Right renal pelvis (tissue), 4 donors: ENCODE results near the gene PUS7L. TPM values are rescaled to one million over a fixed set of nuclear protein-coding genes. Genes with fewer than 3 reads are reported as not detected.

Source experiments
- DNase-seq, 4 donors: peaks; one replicate each; pipeline ENCODE4 v3.0.0-alpha.2; 2013; ENCODE audit warnings: low read depth in 4 of 4, low spot score in 3 of 4, missing footprints in 1 of 4
- polyA plus RNA-seq, 4 donors: library from polyadenylated mRNA; unstranded; fragments of 120-200 nt; gene quantifications; one replicate each; pipeline ENCODE4 v1.2.1, GENCODE V29; 2013; ENCODE audit not compliant: insufficient read length in 4 of 4

Gene PUS7L, protein sequence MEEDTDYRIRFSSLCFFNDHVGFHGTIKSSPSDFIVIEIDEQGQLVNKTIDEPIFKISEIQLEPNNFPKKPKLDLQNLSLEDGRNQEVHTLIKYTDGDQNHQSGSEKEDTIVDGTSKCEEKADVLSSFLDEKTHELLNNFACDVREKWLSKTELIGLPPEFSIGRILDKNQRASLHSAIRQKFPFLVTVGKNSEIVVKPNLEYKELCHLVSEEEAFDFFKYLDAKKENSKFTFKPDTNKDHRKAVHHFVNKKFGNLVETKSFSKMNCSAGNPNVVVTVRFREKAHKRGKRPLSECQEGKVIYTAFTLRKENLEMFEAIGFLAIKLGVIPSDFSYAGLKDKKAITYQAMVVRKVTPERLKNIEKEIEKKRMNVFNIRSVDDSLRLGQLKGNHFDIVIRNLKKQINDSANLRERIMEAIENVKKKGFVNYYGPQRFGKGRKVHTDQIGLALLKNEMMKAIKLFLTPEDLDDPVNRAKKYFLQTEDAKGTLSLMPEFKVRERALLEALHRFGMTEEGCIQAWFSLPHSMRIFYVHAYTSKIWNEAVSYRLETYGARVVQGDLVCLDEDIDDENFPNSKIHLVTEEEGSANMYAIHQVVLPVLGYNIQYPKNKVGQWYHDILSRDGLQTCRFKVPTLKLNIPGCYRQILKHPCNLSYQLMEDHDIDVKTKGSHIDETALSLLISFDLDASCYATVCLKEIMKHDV
- 10 to 100 TPM in 3 of 4 donors, 1 to 10 TPM in 1; 9.6 to 16.7 (median 12.8) TPM for polyA plus RNA-seq

DNA sequence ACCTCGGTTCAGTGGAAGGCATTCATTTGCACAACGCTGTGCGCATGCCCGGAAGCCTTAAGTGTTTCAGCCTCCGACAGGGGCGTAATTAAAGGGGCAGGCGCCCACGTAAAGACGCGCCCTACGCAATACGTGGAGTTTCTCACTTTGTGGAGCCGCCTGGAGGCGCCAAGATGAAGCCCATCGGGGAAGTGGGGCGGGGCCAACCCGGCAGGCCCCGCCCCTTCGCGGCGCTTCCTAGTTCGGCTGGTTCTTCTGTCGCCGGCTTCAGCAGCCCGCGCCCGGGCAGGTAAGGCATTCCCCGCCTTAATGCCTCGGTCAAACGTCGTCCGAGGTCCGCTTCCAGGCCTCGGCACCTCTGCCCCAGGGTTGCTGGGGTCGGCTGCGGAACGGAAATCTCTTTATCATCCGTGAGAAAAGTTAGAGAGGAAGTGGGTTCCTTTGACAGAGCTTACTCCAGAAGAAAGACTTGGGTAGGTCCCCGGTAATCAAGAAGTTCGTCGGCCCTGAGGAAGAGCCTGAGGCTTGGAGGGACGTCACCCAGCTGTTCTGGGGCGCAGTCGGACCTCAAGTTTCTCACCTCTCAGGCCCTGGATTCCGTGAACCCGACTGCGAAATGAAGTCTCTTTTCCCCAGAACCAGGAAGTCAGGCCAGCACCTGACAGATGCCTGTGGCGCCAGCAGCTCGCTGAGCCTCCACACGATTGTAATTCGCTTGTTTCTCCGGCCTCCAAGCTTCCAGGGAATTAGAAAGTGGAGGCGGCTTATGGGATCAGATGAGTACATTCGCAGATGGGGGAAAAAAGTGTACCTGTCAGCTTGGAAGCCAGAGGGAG lies at the start of gene PUS7L, which contains the start of gene IRAK4:
Gene PUS7L, minus strand, starts transcription at position 63 of the 836 bp plus-strand sequence. CDS start 3,545 bp downstream, outside the sequence.
Gene IRAK4, plus strand, starts transcription at position 224 of the 836 bp plus-strand sequence. CDS start 9,161 bp downstream, outside the sequence.
- peak; percentile 92 to 97 (median 96) for DNase-seq

DNA sequence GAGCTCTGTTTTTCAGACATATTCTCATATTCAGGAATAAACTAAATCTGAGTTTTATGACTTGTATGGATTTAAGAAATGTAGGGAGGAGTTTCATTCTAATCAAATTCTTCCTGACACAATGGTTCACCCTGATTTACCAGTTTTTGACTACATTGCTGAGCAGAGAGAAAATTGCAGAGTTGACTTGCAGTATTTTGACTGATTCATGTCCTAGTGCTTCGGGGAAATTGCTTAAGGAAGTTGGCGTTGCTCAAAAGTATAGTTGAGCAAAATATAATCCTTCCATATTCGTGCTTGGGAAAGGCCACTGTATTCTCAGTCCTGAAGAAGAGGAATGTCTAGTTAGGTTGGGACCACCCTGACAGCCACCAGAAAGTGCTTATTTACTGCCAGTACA lies 48.8 kb upstream of the PUS7L start:
- DNase-seq: no peak

DNA sequence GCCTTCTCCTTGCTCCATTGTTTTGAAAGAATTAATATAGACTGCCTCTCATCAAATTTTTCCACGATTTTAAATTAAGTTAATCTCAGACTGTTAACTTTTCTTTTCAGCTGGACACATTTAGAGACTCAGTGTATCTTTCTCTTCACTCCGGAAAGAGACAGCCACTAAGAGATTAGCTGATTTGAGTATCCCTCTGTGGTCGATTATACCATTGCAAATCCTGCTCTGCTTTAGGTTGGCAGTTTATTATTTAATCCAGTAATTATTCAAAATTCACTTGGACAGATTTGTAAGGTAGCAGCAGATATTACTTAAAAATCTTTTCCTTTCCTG lies 48.1 kb upstream of the PUS7L start:
- no peak for DNase-seq

DNA sequence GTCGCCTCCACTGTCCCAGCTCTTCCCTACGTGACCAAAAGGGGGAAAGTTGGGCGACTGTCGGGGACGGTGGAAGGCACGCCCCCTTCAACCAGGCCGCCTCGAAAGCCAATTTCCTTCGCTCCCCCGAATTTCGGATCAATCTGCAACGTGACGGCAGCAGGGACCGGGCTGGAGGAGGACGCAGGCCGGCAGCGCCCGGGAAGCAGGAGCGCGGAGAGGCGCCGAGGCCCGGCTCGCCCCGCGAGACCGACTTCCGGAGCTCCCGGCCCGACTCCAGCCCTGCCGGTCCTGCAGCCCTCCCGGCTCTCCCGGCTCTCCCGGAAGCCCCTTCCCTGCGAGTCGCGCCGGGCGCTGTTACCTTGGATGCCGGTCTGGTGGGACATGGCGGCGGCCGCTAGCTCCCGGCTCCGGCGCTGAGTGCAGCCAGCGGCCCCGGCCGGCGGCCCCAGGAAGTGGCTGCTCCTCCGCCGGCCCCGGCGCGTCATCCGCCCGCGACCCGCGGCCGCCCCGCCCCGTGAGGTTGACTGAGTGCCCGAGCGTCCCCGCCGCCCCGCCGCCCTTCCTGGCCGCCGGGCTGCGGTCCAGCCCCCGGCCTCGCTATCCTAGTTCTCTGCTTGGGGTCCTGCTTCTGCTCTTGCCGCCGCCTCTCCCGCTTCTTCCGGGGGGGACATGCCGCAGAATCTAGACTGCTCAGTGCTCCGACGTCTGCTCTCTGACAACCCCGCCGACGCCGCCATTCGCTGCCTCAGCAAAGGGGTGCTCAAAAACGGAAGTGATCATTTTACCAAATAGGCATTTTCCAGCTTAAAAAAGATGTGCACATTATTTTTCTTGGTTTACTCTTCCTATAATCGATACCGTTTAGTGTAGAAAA lies 47.5 kb upstream of the PUS7L start, which contains the start of gene TWF1:
Gene TWF1, minus strand, starts transcription at position 458 of the 877 bp plus-strand sequence. Its CDS starts 72 bp downstream, at position 386.
- peak; percentile 69 to 79 (median 76) for DNase-seq

DNA sequence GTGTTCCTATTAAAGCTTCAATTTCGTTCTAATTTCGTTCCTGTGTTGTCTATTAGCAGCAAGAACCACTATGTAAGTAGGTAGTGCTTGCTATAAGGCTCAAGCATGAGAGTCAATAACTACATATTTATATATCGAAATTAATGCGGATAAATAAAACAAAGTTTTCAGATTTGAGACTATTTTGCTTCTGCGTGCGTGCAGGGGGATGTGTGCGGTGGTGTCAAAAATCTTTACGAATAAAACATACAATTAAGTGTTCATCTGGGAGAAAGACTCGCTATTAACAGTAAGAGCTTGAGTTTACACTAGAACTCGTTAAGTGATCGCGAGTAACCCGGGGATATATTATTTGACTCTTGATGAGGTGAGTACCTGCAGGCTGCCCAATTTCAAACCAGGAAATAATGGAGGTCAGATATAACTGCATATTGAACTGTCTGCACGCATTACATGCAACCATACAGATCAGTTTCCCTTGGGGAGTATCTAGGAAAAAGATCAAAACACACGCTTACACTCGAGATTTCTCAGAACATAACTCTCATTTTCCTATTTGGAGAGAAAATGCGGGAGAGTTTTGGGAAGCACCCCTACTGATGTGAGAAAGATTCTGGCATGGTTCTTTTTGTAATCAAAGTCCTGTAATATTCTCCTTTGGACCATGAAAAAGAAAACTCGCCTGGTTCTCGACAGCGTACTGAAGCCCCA lies 46.7 kb upstream of the PUS7L start:
- peak in 2 of 4 donors; percentile 13 to 22 for DNase-seq

DNA sequence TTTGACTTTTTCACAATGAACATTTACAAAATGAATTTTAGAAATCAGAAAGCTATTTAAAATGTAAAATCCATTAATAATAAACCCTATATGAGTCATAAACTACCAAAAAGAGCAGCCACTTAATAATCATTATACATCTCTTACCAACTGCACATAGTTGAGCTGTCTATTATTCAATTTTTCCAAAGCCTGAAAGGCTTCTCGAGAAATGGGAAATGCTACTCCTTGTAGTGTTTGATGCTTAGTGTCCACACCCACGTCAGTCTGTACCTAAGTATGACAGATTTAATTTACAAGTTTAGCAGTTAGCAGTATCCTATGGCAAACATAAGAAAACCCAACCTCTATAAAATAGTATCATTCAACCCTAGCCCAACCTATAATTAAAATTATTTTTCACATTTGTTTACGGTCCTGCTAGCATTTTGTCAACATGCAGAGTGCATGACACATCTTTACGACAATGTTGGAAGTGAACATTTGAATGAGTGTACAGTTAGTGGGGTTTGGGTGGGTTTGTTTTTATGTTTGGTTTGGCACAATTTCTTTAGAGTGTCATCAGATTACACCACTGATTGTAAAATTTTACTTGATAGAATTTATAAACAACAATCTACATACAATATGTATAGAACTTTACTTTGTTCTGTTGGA lies 39.1 kb upstream of the PUS7L start:
- no peak for DNase-seq

DNA sequence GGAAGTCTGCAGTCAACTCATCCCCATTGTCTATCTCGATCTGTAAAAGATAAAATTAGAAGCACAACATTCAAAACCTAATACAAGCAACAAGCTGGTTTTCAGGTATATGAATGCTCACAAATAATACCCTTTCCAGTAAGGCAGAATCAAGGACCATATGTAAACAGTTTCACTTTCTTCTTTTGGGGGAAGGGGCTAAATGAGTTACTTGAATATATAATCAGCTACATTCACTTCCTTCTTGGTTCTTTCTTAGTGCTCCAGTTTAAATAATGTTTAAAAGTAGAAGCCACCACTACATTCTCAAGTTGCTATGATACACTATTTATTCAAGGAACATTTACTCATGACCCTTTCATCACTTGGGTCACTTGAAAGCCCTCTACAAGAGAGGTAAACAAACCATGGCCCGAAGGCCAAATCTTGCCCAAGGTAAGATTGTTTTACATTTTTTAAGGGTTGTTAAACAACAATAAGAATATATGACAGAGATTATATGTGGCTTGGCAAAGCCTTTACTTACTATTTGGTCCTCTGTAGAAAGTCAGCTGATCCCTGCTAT lies 37.2 kb upstream of the PUS7L start:
- DNase-seq: no peak

DNA sequence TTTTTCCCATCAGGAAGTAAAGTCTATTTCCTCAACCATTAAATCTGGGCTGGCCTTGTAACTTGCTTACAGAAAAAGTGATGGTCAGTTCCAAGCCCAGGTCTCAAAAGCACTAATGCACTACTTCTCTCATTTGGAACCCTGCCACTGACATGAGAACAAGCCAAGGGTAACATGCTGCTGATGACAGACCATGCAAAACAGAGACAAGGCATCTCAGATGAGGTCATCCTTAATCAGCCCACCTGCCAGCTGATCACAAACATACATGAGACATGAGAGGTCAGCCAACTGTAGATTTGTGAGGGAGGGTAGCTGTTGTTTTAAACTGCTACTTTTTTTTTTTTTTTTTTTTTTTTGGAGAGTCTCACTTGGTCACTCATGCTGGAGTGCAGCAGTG lies 31.4 kb upstream of the PUS7L start:
- no peak for DNase-seq

DNA sequence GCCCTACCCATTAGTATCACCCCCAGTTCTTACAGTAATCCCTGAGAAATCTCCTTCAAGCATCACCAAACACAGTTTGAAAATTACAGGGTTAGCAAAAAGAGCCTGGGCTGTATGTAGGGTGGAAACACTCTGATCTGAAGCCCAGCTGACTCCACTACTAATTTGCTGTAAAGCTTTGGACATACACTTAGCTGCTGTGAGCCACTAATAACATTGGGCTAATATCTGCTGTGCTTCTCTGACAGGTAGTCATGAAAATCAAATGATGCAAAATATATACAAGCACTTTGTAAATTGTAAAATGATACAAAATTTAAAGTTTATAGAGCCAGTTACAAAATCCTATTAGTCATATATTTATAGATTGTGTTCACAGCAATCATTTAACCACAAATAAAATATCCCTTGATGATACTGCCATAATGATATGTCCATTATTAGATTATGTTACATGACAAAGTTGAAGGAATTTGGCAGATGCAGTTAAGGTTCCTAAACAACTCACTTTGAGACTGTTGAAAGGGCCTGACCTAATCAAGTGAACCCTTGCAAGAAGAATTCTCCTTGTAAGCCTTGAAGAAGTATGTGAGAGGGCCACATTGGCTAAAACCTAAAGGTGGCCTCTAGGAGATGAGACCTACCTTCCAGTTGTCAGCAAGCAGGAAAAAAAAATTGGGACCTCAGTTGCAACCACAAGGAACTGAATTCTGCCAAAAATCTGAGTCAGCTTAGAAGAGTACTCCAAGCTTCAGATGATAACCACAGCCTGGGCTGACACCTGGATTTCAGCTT lies 28.5 kb upstream of the PUS7L start:
- DNase-seq: no peak

DNA sequence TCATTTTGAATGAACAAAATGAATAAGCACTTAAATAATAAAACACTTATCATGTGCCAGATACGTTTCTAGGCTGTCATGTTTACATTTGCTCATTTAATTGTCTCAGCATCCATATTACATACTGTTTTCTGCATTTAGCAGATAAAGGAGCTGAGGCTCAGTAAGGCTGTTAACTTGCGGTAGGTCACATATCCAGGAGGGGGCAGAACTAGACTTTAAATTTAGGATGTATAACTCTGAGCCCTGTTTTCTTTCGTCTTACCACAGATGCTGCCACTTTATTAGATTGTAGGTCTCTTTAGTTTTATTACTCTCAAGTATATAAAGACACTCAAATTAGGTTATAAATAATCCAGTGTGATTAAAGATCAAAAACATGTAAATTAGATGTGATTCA lies 17.9 kb upstream of the PUS7L start:
- DNase-seq: peak in 1 of 4 donors; percentile 5

DNA sequence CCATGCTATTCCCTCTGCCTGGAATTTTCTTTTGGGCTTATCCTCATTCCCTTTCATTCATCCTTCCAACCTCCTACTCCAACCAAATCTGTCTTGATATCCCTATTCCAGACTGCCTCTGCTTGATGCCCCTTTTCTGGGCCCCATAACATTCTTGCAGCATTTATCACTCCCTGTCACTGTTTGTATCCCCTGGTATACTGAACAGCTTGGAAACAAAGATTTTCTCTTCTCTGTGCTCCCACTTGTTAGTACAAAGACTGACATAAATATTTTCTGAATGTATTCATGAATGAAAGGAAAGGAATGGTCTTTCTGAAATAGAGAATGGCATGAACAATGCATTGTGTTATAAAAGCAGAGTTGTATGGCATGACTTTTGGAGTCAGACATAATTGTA lies 7.7 kb upstream of the PUS7L start:
- no peak for DNase-seq

DNA sequence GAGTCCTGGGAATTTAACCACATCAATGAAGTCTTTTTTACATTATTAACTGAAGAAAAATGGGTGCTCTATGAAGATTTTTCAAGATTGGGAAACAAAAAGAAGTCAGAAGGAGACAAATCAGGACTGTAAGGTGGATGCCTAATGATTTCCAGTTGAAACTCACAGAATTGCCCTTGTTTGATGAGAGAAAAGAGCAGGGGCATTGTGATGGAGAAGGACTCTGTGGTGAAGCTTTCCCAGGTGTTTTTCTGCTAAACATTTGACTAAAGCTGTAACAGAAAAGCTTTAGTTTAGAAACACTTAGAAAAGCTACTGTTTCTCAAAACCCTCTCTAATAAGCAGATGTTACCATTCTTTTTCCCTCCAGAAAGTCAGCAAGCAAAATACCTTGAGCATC lies 5.9 kb upstream of the PUS7L start:
- DNase-seq: no peak

DNA sequence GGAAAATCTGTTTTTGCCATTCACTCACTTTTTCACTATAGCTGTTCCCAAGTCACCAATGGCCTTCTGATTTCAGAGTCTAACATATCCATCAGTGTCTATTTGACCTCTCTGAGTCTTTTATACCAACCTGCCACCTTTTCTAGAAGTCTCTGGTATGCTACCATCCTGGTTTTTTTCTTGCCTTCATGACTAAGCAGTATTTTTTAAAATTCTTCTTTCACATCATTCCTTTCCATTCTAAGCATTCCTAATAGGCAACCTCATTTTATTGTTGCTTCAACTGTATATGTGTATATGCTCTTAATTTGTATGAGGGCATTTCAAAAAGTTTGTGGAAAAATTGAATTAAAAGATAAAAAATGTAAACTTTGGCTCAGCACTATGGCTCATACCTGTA lies 5.2 kb upstream of the PUS7L start:
- DNase-seq: no peak

DNA sequence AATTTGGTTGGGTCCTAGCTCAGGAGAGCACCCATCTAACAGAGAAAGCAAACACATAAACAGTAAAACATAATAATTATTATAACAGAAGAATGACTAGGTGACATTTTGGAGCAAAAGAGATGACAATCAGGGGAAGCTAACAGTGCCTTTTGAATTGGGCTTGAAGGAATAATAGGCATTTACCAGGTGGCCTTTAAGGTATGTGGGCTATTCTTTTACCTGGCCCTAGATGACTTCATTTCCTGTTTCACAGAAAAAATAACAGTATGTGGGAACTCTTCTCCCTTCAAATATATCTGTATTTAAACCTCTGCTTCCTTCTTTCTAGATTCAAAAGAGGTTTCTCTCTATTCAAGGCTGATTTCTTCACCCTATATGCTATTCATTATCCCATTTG lies 4.0 kb upstream of the PUS7L start:
- no peak for DNase-seq

DNA sequence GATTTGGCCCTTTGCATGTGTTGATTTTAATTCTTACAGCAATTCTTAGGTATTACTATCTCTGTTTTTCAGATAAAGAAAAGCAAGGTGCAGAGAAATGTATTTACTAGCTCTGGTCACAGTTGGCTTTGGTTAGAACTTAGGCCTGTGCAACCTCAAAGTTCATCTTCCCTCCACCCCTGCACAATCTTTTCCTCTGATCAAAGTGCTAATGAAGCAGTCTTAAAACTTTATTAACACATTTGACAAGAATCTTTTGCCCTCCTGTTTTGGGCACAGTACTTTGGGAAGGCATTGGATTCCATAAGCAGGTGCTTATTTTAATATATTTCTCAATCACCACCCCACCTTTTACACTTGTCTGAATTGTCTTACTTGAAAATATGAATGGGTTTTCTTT lies 2.9 kb upstream of the PUS7L start:
- no peak for DNase-seq

DNA sequence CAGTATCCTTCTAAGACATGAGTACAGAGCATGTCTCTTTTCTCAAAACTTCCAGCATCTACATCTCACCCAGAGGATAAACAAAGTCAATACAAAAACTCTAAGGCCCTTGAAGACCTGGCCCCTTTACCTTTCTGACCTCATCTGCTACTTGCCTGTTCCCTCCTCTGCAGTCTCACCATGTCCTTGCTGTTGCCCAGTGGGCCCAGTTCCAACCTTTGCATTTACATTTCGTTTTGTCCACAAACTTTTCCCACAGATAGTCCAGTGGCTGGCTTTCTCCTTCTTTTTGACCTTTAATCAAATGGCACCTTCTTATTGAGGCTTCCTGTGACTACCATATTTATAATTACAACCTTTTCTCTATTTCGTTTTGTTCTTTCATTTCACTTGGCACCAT lies 1.8 kb upstream of the PUS7L start:
- no peak for DNase-seq

DNA sequence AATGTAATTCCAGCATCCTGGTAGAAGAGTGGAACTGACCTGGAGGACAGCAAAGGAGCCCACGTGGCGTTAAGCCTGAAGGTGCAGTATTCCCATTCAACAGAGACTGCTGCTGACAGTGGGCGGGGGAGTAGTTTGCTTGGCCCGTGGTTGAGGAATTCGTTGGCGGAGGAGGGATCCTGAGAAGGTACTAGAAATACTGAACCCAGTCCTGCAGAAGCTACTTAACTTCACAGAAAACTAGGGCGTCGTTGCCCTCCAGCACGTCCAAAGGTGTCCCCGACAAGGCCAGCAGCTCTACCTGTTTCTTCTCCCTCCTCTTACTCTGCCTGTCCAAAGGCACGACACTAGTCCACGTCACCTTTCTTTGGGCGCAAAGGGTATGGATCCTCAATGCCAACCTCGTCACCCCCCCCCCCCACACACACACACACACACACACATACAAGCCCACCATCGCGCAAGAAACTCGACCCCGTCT lies 303 bp downstream of the PUS7L start:
- peak in 2 of 4 donors; percentile 20 to 34 for DNase-seq
